GM10266 (cell line): ENCODE results near the gene BAIAP2L2.

ENCODE experiments used
- DNase-seq: peaks from one replicate; pipeline ENCODE4 v3.0.0; 2012; ENCODE audit errors: extremely low spot score
- TF ChIP-seq, protein P1 (sequence below): IDR thresholded peaks from 2 replicates; pipeline ENCODE4 v1.5.1; 2012; ENCODE audit warnings: mild to moderate bottlenecking, low read depth; ENCODE audit not compliant: control insufficient read depth, insufficient read depth; ENCODE audit errors: missing control alignments

BAIAP2L2 gene

DNA sequence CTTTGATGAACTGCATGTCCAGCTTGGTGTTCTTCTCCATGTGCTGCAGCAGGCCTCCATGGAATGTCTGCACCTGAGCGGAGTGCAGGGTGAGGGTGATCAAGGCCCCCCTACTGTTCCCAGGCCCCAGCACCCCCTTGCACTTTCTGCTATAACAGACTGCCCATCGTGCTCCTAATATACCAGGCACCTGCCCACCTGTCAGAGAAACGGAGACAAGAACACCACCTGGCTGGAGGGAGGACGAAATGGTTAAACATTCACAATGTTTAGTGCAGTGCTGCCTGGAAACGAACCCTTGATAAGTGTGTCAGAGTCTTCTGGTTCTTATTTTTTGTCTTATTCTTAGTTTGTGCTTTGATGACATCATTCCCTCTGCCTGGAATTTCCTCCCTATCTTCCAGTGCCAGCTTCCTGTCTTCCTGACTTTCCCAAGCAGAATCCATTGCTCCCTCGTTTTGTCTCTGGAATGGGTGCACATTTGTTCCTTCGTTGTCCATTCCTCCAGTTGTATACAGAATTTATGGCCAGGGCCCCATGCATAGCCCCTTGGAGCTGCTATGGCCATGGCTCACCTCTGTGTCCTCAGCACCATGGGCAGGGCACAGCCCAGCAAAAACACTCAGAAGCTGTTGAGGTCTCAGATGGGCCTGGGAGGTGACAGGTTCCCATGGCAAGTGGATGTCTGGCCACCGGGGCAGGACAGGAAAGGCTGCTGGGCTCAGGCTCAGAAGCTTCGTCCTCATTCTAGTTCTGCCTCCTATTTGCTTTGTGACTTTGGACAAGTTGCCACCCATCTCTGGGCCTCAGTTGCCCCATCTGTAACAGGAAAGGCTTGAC, 11.9 kb downstream of the BAIAP2L2 start:
- TF ChIP-seq, protein P1, sequence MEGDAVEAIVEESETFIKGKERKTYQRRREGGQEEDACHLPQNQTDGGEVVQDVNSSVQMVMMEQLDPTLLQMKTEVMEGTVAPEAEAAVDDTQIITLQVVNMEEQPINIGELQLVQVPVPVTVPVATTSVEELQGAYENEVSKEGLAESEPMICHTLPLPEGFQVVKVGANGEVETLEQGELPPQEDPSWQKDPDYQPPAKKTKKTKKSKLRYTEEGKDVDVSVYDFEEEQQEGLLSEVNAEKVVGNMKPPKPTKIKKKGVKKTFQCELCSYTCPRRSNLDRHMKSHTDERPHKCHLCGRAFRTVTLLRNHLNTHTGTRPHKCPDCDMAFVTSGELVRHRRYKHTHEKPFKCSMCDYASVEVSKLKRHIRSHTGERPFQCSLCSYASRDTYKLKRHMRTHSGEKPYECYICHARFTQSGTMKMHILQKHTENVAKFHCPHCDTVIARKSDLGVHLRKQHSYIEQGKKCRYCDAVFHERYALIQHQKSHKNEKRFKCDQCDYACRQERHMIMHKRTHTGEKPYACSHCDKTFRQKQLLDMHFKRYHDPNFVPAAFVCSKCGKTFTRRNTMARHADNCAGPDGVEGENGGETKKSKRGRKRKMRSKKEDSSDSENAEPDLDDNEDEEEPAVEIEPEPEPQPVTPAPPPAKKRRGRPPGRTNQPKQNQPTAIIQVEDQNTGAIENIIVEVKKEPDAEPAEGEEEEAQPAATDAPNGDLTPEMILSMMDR, result no peak
- DNase-seq, result no peak

DNA sequence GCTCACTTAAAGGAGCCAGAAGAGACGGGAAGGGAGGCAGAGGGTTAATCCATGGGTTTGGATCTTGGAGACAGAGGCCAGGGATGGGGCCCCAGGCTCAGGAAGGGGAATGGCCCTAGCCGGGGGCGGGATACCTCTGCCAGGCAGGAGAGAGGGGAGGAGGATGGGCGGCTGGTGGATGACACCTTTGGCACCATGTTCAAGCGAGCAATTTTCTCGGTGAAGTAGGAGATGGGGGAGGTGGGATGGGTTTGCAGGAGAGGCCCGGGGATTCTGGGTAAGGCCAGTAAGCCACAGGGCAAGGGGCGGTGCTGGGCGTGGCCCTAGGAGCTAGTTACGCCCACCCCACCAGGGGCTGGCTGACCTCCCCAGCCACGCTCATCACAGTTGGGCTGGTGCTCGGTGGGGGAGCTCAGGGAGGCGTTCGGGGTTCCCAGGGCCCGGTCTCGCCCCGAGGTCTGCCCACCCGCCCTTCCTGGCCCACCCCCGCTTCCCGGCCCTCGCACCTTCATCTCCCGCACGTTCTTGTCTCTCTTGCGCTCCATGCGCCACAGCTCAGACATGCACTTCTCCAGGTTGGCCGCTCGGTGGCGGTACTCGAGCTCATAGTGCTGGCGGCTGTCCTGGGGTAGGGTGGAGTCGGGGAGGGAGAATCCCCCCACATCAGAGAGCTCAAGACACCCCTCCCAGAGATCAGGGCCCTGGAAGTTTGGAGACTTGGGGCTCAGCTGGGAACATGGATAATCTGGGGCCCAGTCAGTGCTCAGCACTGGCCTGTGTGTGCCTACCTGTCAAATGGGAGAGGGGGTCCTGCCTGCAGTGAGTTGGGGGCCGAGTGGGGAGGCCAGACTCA, 12.7 kb downstream of the BAIAP2L2 start:
- no peak for DNase-seq
- TF ChIP-seq, protein P1, result no peak

DNA sequence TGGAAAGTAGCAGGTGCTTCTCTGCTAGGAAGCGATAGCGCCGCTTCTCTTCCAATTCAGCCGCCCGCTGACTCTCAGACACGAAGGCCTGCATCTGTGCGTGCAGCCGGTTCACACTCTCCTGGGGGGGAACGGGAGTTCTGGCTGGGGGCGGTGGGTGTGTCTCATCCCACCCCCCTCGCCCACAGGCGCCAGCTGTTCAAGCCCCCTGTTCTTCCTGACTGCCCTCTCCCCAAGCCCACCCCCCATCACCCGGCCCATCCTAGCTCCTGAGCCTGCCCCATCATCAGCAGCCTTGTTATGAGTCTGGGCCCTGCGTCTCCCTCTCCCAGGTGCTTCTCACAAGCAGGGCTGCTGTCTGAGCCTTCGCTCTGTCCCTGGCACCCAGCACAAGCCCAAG, 13.4 kb downstream of the BAIAP2L2 start:
- no peak for DNase-seq
- TF ChIP-seq, protein P1, result no peak

DNA sequence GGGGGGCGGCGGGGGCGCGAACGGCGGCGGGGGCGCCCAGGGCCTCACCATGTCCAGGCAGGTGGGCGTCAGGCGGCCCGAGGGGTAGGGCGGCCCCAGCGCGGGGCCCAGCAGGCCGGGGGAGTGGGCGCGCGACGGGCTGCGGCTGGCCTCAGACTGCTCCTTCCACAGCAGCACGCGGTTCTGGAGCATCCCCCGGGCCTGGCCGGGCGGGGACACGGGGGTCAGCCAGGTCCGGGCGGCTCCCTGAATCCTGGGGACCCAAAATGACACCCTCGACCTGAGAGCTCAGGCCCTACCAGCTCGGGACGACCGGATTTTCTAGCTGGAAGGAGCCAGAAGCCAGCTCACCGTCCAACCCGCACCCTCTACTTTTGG, 21.0 kb downstream of the BAIAP2L2 start:
- TF ChIP-seq, protein P1, result no peak
- DNase-seq, result no peak

DNA sequence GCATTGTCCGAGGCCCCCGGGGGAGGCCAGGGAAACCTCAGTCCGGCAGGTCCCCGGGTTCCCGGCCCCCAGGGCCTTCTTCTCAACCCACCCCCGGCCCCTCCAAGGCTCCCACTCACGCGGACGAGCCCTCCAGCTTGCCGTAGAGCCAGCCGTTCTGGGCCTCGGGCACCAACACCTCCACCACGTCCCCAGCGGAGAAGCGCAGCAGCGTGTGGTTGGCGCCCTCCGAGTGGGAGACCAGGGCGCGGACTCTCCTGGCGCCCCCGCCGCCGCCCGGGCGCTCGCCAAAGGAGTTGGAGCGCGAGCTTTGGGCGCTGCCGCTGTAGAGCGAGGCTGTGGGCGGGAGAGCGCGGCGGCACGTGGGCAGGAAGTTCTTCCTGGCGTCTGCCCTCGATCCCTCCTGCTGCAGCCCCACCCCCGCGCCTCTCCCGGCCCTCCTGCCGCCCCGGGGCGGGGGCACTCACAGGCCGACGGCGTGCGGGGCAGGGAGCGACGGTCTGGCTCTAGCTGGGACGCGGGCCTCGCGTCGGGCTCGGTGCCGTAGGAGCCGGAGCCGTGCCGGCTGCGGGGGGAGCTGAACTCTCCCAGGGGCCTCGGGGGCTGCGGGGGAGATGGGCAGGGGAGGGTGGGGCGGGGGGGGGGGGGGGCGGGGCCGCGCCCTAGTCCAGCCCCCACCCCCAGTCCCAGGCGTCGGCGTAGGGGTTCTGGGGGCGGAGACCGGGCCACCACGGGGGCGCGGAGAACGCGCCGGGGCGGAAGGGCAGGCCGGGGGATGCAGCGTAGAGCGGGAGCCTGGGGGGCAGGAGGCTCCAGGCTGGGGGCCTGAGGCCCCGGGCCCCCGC, 21.6 kb downstream of the BAIAP2L2 start:
- DNase-seq, result no peak
- TF ChIP-seq, protein P1, result no peak

DNA sequence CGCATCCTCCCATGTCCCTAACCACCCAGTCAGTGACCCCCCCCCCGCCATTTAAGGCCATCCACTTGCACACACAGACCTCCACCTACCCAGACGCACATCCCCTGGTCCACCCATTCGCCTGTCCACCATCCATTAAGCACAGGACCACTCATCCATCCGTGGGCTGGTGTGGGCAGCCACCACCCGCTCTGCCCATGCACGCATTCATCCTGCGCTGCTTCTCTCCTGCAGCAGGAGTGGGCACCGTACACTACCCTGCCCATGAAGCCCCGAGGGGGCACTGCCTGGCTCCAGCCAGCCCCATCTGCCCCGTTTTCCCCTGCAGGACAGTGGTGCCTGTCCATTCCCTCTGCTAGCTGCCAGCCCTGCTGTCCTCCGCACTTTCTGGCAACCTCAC, 22.6 kb downstream of the BAIAP2L2 start:
- no peak for DNase-seq
- TF ChIP-seq, protein P1, result no peak
